ENCODE measurements around the gene YIF1B. TPM values are rescaled to one million over a fixed set of nuclear protein-coding genes. Genes with fewer than 3 reads are reported as not detected.

YIF1B gene
- total RNA-seq, 3 donors from 2014 or later = 21.4 to 31.5 (median 23.9) TPM

GRCh38 chr19:38283271-38283670, 32.5 kb downstream of the YIF1B start:
- H3K4me3 ChIP-seq = no peak overlapping the region
- ATAC-seq (no peak), DNase-seq (no peak)
- H3K36me3 ChIP-seq (ENCODE audit: low read depth) = no peaks in the 10 kb centered on the region
- H3K9me3 ChIP-seq = no peaks in the 10 kb centered on the region
- no peak for TF ChIP-seq CTCF (IDR thresholded peaks at IDR 0.05)
- H3K4me1 ChIP-seq (ENCODE audit: low read depth) = peaks cover 15% of the 10 kb centered on the region
- intact Hi-C loops (cut with DNase I, micrococcal nuclease) = no loop called here

- H3K4me3 ChIP-seq = no peak overlapping the region
- H3K4me1 ChIP-seq (ENCODE audit: low read depth) = peaks cover 28% of the 10 kb centered on the region
- ATAC-seq (no peak), DNase-seq (no peak)
- no peaks in the 10 kb centered on the region for H3K36me3 ChIP-seq (ENCODE audit: low read depth)
- H3K9me3 ChIP-seq = no peaks in the 10 kb centered on the region
- TF ChIP-seq CTCF (IDR thresholded peaks at IDR 0.05) = no peak
- intact Hi-C loops (cut with DNase I, micrococcal nuclease) = no loop called here
Observed at GRCh38 chr19:38281811-38282566, 33.8 kb downstream of the YIF1B start.

GRCh38 chr19:38280030-38280921, 35.5 kb downstream of the YIF1B start:
- intact Hi-C loops (cut with DNase I, micrococcal nuclease) = no loop called here
- Histone ChIP-seq H3K4me3 (no peak overlapping the region), H3K4me1 (ENCODE audit: low read depth) (peaks cover 36% of the 10 kb centered on the region), H3K9me3 (no peaks in the 10 kb centered on the region), H3K36me3 (ENCODE audit: low read depth) (no peaks in the 10 kb centered on the region)
- ATAC-seq (peak; percentile 37), DNase-seq (no peak)
- no peak for TF ChIP-seq CTCF (IDR thresholded peaks at IDR 0.05)

GRCh38 chr19:38278751-38279150, 37.0 kb downstream of the YIF1B start:
- H3K4me1 ChIP-seq (ENCODE audit: low read depth) = peaks cover 46% of the 10 kb centered on the region
- intact Hi-C loops (cut with DNase I, micrococcal nuclease) = no loop called here
- H3K36me3 ChIP-seq (ENCODE audit: low read depth) = no peaks in the 10 kb centered on the region

More at GRCh38 chr19:38278751-38279150, 37.0 kb downstream of the YIF1B start:
- DNase-seq (no peak), ATAC-seq (no peak)
- Histone ChIP-seq H3K9me3 (no peaks in the 10 kb centered on the region), H3K4me3 (no peak overlapping the region)
- TF ChIP-seq CTCF (IDR thresholded peaks at IDR 0.05) = no peak

Data from mucosa of descending colon (tissue), 3 donors.